G401.6 (cell line): ENCODE measurements around the gene ATP9B.
A peak's percentile ranks its signal among the peaks of the same experiment; 100 is the strongest.

Experiments used
- FAIRE-seq: peaks from 2 replicates; lab custom pipeline; 2012; peaks lifted over from hg19 to GRCh38; lab: Jason Lieb, UNC

Gene ATP9B

GRCh38 chr18:79068937-79069716, at the start of gene ATP9B:
ATP9B (plus strand) TSS chr18:79069394; CDS start chr18:79069411, 17 bp downstream.
- peak; percentile 81 for FAIRE-seq

- no peak for FAIRE-seq
These were observed 49.3 kb upstream of the ATP9B start for GRCh38 chr18:79019881-79020280.

DNA sequence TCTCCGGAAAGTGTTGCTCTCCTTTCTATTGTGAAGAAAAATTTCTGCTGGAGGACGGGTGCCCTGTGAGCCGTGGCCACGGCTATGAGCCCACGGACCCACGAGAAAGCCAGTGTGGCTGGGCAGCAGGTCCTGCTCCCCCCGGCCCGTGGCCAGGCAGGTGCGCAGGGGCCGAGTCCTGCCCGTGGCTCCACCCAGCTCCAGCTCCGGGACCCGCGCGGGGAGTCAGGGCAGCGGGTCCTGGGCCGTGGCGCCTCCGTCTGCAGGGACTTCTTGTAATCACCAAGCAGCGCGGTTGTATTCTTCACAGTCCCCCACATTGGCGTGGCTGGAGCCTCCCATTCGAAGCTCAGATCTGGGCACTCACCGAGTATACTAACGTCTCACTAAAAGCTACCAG, 46.6 kb upstream of the ATP9B start:
- no peak for FAIRE-seq

- no peak for FAIRE-seq
These were observed 42.7 kb upstream of the ATP9B start for GRCh38 chr18:79026491-79026890.

DNA sequence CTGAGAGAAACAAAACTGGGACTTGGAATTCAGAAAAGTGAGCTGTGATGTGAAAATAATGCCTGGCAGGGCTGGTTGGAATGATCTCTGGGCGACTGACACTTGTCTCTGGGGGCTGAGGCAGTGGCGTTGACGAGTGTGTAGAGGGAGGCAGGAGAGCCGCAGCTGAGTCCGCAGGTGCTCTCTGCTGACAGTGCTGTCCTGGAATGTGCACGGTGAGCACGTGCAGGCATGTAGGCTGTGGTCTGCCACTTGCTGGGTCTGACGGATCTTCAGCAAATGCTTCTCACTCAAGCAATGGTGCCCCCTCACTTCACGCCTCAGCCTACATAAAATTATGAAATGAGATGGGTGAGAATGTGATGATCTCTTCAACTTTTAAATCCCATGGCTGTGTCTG, 38.5 kb upstream of the ATP9B start:
- no peak for FAIRE-seq

DNA sequence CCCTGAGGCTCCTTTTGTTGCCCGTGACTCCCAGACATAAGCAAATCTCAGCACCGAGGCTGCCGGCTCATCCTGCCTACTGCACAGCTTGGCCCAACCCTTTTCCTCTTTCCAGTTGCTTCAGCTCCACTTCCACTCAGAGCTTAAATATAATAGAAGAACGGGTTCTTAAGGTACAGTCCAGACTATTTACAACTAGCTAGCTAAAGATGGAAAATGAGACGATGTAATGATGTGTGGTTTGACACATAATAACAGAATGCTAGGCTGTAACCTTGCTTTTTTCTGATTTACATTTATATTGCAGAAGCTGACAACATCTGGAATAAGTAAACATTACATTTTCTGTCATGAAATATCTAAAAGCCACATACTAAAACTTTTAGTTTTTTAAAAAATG, 26.9 kb upstream of the ATP9B start:
- FAIRE-seq = no peak

DNA sequence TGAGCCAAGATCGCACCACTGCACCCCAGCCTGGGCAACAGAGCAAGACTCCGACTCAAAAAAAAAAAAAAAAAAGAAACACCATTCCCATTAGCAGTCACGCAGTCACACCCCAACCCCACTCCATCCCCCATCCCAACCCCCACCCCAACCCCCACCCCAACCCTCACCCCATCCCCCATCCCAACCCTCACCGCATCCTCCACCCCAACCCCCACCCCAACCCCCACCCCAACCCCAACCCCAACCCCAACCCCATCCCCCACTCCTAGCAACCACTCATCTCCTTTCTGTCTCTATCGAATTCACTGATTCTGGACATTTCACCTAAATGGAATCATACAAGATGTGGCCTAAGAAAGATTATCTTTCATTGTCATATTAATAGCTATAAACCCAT, 25.9 kb upstream of the ATP9B start:
- no peak for FAIRE-seq

- no peak for FAIRE-seq
These were observed 22.7 kb upstream of the ATP9B start for GRCh38 chr18:79046522-79046921.

- FAIRE-seq = no peak
These were observed 21.5 kb upstream of the ATP9B start for GRCh38 chr18:79047556-79048244.

DNA sequence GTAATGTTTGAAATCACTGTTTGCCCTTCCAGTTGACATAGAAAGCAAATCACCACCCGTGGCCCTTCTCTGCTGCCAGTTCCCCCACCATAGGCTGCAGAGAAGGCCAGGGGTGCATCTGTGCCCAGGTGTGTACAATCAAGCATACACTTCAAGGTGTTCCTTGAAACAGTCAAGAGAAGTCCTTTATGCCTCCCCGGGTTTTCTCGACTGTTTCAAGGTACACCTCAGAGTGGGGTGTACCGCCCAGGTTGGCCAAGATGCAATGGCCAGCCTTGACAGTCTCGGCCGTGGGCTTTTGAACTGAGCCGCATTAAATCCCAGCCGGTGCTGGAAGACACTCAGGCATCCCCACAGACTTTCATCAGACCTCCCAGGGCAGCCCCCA, 21.0 kb upstream of the ATP9B start:
- no peak for FAIRE-seq

GRCh38 chr18:79049506-79049905, 19.7 kb upstream of the ATP9B start:
- no peak for FAIRE-seq

- no peak for FAIRE-seq
These were observed 19.2 kb upstream of the ATP9B start for GRCh38 chr18:79050005-79050404.

- no peak for FAIRE-seq
These were observed 12.3 kb upstream of the ATP9B start for GRCh38 chr18:79056827-79057367.

DNA sequence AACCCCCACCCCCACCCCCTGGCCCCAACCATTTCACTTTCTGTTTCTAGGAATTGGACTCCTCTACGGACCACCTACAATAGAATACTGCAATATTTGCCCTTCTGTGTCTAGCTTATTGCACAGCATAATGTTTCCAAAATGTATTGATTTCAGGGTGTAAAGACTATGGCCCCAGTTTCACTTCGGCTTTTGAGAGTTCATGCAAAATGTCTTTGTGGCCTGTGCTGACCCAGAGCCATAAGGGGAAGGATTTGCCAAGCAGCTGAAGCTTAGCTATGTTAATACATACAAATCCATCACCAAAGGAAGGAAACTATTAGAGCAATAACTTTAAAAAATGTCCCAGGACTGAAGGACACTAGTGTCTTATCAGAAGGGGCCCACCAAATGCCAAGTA, 11.2 kb upstream of the ATP9B start:
- FAIRE-seq = no peak

GRCh38 chr18:79062806-79063205, 6.4 kb upstream of the ATP9B start:
- FAIRE-seq = no peak

GRCh38 chr18:79064228-79064627, 5.0 kb upstream of the ATP9B start:
- FAIRE-seq = no peak

DNA sequence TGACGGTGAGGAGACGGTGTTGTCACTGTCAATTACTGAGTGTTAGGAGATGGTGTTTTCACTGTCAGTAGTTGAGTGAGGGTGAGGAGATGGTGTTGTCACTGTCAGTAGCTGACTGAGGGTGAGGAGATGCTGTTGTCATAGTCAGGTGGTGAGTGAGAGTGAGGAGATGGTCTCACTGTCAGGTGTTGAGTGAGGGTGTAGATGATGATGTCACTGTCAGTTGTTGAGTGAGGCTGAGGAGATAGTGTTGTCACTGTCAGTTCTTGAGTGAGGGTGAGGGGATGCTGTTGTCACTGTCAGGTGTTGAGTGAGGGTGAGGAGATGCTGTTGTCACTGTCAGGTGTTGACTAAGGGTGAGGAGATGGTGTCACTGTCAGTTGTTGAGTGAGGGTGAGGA, 3.4 kb upstream of the ATP9B start:
- no peak for FAIRE-seq

- no peak for FAIRE-seq
These were observed 1.6 kb upstream of the ATP9B start for GRCh38 chr18:79067611-79068010.

GRCh38 chr18:79068341-79068936, 755 bp upstream of the ATP9B start:
- FAIRE-seq = no peak

- peak; percentile 6 for FAIRE-seq
These were observed 540 bp downstream of the ATP9B start for GRCh38 chr18:79069717-79070151.

DNA sequence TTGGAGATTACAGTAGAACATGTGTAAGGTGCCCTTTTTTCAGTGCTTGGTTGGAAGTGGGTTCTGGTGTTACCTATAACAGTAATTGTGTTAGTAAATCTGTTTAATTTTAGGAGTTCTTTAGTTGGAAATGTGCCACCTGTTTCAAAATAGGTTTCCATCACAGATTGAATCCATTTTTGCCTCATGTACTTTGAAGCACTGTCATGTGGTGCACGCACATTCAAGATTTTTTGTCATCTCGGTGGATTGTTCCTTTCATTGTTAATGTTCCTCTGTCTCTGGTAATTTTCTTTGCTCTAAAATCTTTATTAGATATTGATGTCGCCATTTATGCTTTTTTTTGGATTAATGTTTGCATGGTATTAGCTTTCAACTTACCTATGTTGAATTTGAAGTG, 1.3 kb downstream of the ATP9B start:
- no peak for FAIRE-seq

- no peak for FAIRE-seq
These were observed 1.8 kb downstream of the ATP9B start for GRCh38 chr18:79071037-79071436.

- no peak for FAIRE-seq
These were observed 2.5 kb downstream of the ATP9B start for GRCh38 chr18:79071503-79072210.
